HG03175 (cell line): ENCODE data around the gene PCP2.

Experiments used
- ATAC-seq: cut with Tn5 transposase; IDR thresholded peaks from one replicate; pipeline ENCODE4 v1.9.1; 2021; ENCODE audit warnings: mild to moderate bottlenecking, moderate library complexity; ENCODE audit not compliant: unreplicated experiment

Gene PCP2

DNA sequence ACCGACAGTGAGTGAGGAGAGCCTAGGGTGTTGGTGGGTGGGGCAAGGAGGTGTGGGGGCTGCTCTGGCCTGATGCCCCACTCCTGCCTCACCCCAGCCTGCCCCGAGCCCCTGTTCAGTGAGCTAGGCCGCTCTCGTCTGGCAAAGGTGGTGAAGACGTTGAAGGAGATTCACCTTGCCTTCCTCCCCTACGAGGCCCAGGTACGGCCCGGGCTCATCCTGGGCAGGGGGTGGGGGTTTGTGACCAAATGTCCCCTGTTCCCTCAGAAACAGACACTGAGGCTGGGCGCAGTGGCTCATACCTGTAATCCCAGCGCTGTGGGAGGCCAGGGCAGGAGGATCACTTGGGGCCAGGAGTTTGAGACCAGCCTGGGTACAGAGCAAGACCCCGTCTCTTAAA, 7.3 kb upstream of the PCP2 start:
- no peak for ATAC-seq

DNA sequence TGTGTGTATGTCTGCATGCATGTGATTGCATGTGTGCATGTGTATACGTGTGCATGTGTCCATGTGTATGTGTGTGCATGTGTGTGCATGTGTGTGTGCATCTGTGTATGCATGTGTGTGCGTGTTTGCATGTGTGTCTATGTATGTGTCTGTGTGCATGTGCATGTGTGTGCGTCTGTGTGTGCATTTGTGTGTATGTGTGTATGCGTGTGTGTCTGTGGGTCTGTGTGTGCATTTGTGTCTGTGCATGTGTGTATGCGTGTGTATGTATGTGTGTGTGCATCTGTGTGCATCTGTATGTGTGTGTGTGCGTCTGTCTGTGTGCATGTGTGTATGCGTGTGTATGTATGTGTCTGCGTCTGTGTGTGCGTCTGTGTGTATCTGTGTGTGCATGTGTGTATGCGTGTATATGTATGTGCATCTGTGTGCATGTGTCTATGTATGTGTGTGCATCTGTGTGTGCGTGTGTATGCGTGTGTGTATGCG, 6.4 kb upstream of the PCP2 start:
- no peak for ATAC-seq

DNA sequence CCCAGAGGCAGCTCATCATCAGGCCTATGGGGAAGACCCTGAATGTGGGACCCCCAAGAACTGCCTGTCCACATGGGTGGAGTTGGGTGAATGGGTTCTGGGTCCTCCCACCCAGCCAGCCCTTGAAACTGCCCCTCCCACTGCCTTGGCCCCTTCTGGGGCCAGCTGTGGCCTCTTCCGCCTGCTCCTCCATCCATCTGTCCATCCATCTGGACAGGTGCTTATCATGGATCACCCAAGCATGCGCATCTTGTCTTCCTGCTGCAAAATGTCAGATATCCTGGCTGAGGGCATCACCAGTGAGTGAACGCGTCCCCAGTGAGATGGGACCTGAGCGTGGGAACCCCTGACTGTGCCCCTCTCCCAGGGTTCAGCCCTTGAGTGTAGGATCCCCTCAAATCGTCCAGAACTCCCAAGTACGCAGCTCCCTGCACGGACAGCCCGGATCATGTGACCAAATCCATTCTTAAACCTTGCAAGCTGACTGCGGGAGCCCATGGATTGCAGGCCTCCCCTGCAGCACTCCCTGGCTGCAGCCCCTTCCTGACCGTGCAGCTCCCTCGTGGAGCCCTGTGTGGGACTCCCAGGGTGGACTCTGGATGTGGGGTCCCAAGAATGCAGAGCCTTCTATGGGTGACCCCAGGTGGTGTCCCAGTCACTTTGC, 5.4 kb upstream of the PCP2 start:
- no peak for ATAC-seq

DNA sequence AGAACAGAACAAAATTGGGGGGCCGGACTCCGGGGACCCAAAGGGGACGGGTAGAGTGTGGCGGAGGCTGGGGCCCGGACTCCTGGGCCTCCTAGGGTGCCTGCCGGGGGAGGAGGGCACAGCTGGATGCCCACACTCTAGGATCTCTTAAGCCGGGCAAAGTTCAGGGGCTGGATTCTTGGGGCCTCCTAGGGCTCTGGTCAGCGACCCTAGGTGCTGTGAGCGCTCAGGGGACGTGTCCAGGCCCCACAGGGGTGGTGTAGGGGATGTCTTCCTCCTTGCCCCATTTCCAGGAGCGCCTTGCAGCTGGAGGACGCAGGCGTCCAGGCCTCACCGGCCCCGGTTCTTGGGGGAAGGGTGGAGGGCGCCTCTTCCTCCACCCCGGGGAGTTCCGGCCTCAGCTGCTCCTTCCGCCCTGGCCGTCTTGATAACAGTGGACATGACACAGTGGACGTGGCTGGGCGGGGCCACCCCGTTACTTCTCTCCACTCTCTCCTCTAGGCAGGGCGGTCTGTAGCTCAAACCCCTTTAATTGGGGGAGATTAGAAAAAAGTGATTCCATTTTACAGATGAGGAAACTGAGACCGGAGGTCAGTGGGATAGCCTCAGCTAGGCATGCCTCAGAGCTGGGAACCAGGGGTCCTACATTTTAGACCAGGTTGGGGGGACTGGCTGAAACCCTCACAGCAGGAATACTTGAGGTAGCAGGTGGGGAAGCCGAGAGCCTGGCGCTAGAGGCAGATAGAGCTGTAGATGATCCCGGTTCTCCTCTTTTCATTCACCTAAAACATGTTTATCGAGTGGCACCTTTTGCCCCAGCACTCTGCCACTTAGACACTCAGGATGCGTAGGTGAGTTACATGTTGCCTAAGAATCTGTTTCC, 4.1 kb upstream of the PCP2 start:
- ATAC-seq, result peak; percentile 16

DNA sequence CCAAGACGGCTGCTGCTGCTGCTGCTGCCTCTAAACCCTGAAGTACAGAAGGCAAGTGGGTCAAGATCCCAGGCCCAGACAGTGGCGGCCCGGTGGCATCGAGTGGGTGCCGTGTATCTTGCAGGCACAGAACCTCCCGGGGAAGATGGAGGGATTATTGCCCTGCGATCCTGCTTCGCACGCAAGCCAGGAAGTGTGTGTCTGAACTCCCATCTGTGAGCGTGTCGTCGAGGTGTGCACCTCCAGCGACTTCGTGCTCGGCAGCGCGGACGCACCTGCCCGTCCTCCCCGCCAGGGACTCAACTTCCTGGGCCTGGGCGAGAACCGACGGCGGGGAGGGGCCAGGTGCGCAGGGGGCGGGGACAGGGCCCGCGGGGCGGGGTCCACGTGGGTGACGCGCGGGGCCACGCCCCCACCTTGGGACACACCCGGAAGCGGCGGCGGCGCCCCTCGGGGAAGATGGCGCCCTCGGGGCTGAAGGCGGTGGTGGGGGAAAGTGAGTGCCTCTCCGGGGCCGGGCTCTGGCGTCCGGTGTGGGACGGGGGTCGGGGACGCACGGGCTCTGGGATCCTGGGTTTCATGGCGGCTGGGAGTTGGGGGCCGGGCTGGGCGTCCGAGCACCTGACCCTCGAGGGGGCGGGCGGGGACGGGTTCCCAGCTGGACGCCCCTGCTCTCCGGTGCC, 3.3 kb upstream of the PCP2 start, which contains the start of gene STXBP2:
Gene STXBP2 (plus strand): TSS at position 420 of the 683 bp plus-strand sequence. CDS start 40 bp downstream, at position 460.
- ATAC-seq, result peak; percentile 82

DNA sequence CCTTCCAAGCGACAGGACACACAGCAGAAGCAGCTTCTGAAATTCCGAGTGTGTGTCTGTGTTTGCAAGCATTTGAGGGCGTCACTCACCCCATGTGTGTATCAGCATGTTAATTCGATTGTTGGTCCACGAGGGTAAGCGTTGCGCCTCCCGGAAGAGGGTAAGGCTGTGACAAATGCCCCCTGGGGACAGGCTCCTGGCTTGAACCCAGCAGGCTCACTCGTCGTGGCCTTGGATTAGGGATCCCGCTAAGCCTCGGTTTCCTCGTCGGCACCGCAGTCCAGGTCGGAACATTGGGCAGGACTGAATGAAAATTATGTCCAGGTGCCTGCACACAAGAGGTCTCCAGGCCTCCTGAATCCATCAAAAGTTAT, 2.8 kb upstream of the PCP2 start:
- no peak for ATAC-seq

DNA sequence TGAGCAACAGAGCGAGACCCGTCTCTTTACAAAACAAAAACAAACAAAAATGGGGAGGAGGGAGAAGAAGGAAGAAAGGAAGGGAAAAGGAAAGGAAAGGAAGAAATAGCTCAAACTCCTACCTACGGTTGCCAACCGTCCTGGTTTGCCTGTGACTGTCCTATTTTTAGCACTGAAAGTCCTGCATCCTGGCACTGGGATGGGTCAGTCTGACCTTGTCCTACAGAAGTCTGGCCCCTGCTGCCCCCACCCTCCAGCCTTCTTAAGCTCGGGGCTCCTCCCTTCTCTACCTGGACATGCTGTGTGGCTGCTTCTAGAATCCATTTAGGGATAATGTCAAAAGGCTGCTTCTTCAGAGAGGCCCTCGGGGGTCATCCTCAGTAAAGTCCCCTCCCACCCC, 2.2 kb upstream of the PCP2 start:
- no peak for ATAC-seq

DNA sequence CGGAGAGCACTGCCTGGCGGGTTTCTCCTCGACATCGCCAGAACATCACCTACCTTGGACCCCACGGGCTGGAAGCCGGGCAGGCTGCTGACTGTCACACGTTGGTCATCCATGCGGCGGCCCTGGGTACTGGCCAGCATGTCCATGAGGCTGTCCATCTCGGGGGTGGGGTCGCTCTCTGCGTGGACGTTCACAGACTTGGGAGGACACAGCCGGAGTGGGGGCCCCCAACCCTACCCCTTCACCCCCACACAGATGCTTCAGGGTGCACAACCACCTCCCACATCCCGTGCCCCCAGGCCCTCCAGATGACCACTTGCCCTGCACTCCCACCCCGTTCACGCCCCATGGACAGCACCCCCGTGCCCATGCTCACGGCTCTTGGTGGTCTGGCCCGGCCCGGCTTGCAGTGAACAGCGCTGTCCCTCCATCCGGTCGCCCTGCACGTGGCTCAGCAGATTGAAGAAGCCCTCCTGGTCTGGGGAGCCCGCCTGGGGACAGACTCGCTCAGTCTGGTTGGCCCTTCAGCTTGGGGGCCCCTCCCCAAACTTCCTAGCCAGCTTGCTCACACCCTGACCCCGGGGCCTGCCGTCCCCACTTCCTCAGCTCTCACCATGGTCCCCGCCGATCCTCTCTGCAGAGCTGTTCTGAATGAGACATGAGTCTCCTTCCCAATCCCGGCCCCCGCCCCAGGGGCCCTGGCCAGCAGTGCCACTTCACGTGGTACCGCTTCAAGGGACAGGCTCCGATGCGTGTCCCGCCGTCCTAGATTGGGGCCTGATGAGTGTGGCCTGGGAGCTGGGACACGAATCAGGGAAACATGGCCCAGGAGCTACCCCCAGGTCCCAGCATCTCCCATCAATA, 947 bp downstream of the PCP2 start:
- no peak for ATAC-seq

DNA sequence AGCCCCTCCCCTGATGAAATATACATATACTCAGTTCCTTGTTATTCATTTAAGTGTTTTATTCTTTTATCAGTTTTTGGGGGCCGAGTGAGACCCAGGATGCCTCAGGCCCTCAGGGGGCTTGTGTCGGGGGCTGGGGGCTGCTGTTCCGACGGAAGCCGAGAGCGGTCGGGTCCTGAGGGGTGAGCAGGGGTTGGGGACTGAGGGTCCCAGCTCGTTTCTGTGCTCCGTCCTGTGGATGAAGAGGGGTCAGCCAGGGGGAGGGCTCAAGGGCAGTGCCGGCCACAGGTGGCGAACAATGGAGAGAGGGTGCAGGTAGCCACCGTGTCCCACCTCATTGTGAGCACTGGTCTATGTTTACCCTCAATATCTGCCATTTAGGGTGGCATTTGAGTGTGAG, 1.9 kb downstream of the PCP2 start:
- ATAC-seq, result no peak

DNA sequence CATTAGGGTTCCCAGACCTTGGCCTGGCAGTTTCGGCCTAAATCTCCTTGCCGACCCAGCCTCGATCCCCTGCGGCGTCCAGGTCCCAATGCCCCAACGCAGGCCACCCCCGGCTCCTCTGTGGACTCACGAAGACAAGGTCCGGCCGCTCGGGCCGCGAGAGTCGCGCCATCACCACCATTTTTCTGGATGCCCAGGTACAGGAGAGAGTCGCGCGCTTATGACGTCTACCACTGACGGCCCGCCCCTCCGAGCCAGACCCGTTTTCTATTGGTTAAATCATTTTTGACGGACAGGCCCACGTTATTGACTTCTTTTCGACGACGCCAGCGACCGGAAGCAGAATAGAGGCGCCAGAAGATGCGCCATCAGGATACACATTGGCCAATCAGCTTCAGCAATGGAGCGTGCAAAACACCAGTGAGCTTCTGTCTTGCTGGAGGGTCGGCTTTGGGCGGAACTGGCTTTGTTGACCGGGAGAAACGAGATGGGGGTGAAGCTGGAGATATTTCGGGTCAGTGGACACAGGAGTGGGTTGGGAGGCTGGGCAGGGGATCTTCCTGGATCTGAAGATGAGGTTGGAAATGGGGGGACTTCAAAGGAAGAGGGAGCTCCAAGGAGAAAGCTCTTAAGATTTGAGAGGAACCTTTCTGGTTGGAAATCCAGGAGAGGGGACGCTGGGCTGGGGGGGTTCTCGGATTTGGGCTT, 4.0 kb downstream of the PCP2 start, which contains the start of the genes PET100 and XAB2:
Gene PET100 (plus strand): TSS at position 447 of the 708 bp plus-strand sequence. CDS start 41 bp downstream, at position 488.
Gene XAB2 (minus strand): TSS at position 199 of the 708 bp plus-strand sequence. CDS start 18 bp downstream, at position 181.
- peak; percentile 97 for ATAC-seq

DNA sequence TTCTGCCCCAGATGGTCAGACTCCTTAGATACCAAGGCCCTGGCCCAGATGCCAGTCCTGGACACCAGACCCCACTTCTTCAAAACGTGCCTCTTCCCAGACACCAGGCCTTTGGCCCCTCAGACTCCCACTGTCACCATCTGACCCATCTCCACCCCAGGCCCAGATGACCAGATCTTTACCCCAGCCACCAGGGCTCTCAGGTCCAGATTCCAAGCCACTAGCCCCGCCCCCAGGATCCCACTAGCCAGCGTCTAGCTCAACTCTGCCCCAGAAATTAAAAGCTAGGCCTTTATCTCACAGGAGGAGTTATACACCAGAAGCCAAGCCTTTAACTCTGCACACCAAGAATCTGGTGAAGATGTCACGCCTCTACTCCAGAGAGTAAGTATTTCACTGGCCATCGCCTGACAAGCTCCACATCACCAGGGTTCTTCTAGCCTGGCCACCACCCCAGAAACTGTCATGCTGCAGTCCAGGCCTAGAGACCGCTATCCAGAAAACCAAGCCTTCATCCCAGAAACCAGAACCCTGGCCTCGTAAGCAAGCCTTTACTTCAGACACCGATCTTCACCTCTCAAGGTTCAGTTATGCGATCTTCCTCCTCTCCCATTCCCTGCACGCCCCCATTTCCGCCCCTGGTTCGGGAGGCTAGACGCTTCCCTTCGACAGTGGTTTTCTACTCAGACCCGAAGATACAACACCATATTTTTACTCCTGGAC, 4.8 kb downstream of the PCP2 start:
- no peak for ATAC-seq

DNA sequence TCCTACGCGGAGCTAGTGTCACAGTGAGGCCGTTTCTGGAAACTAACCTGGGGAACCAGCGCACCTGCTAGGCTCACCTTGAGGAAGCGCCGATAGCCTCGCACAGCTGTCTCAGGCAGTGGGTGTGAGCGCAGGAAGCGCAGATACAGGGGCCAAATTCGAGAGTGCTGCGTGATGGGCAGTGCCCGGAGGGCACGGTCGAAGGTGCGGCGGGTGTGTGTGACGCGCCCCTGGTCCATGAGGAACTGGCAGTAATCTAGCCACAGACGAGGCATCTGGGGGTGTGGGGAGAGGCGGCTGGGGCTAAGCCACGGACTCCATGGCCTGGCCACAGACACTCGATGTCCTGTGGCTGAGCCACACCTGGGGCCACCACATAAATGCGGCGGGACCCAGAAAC, 6.4 kb downstream of the PCP2 start:
- ATAC-seq, result no peak

DNA sequence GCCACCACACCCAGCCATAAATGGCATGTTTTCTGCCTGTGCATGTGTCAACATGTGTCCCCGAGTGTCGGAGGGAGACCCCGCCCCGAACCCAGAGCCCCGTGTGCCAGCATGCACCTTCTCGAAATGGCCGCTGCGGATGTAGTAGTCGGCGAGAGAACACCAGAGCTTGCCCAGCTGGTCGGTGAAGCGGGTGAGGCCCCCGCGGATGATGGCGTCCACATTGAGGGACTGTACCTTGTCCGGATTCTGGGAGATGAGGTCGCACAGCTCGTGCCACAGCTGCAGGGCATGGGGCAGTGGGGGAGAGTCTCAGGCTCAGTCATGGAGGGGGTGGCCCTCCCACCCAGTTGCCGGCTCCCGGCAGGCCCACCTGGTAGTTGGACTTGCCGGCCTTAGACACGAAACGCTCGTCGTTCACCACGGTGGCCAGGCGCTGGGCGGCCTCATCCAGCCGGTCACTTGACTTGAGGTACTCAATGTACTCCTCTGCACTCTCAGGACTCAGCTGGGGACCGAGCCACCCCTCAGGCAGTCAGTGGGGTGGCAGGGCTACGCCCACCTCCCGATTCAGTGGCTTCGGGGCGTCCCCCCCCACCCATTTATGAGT, 7.7 kb downstream of the PCP2 start:
- ATAC-seq, result no peak

DNA sequence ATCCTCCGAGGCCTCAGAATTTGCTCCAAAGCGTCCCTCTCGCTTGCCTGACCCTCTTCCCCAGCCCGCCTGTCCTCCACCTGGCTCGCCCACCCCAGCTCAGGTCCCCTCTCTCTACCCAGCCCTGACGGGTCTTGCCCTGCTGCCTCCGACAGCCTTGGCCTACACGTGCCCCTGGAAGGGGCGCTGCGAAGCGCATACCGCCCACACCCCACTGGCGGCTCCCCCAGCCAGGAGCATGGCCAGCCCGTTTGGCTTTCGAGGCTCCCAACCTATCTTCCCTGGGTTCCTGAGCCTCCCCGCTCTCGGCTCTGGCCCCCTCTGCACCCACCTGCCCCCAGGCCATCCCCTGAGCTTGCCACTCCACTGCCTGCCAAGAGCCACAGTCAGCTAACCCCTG, 8.7 kb downstream of the PCP2 start:
- ATAC-seq, result no peak

DNA sequence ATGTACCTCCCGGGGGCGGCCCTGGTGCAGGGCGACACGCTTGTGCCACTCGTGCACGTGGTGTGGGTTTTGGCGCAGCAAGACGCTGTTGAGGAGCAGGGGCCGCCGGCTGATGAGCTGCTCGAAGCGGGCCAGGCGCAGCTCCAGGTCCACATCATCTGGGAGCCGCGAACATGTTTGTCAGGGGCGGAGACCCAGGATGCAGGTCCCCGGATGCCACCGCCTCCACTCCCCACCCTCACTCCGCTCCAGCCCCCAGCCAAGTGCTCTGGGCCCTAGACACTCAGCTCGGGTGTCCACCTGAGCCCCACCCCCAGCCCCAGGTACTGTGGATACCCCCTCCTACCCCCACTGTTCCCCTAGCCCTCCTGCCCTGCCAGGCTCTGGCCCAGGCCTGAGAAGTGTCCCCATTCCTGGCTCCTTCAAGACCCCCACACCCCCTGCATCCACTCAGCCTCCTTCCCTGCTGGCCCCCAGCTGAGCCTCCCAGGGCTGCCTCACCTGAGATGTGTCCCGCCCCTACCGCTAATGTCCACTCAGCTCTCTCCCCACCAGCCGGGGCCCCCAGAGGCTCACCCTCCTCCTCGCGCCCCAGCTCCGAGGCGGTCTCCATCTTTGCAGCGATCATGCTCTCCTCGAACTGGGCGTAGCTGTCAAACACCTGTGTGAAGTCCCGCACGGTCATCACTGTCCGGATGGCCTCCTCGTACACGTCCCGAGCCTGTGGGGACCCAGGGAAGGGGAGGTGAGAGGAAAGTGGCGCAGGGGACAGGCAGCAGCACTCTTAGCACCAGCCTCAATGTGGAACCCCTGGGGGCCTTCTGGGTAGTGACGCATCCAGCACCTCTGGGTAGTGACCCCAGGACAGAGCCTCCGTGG, 9.6 kb downstream of the PCP2 start:
- ATAC-seq, result no peak

DNA sequence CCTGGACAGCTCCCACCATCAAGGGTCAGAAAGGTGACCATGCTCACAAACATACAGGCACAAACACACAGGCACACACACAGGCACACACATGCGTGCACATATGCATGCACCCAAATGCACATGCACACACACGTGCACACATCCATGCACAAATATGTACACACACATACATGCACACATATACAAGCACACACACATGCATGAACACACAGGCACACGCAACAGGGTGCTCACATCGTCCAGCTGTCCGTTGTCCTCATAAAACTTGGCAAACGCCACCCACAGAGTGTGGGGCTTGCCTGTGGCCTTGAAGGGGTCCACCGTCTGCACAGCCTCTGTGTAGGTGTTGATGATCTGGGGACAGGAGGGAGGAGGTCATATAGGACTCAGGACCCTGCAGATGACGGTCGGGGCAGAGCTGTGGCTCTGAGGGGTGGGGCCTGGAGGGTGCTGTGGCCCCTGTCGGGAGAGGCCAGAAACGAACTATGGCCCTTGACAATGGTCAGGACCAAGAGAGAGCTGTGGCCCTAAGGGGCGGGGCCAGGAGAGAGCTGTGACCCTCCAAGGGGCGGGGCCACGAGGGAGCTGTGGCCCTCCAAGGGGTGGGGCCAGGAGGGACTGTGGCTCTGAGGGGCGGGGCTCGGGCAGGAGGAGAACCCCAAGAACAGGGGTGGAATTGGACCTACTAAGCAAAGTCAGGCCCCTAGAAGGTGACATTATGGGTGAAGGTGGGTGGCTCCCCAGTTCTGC, 10.4 kb downstream of the PCP2 start:
- ATAC-seq, result no peak
